ENCODE data around the gene FAM124A.

Gene FAM124A

GRCh38 chr13:51243832-51244231 lies 21.6 kb downstream of the FAM124A start:
- Histone ChIP-seq H3K9me3 (ENCODE audit: control insufficient read depth, low read length) (no peaks in the 10 kb centered on the region), H3K36me3 (ENCODE audit: control insufficient read depth, insufficient read depth, low read length, severe bottlenecking) (no peaks in the 10 kb centered on the region), H3K4me3 (ENCODE audit: low read length) (no peak overlapping the region), H3K9ac (ENCODE audit: low read length) (no peak overlapping the region), H3K27me3 (replicated peaks; ENCODE audit: control insufficient read depth, insufficient read depth, low read length) (no peaks in the 10 kb centered on the region), H3K4me1 (ENCODE audit: control insufficient read depth, insufficient read depth, low read length) (peaks cover 23% of the 10 kb centered on the region)
- no peak for DNase-seq (ENCODE audit: low read depth)

GRCh38 chr13:51244637-51245405 lies 22.6 kb downstream of the FAM124A start:
- Histone ChIP-seq H3K9me3 (ENCODE audit: control insufficient read depth, low read length) (no peaks in the 10 kb centered on the region), H3K9ac (ENCODE audit: low read length) (no peak overlapping the region), H3K4me3 (ENCODE audit: low read length) (no peak overlapping the region), H3K36me3 (ENCODE audit: control insufficient read depth, insufficient read depth, low read length, severe bottlenecking) (no peaks in the 10 kb centered on the region), H3K4me1 (ENCODE audit: control insufficient read depth, insufficient read depth, low read length) (peaks cover 28% of the 10 kb centered on the region), H3K27me3 (replicated peaks; ENCODE audit: control insufficient read depth, insufficient read depth, low read length) (no peaks in the 10 kb centered on the region)
- no peak for DNase-seq (ENCODE audit: low read depth)

GRCh38 chr13:51245583-51245982 lies 23.4 kb downstream of the FAM124A start:
- no peaks in the 10 kb centered on the region for H3K9me3 ChIP-seq (ENCODE audit: control insufficient read depth, low read length)
- DNase-seq (ENCODE audit: low read depth), result no peak

GRCh38 chr13:51246025-51246417 lies 23.8 kb downstream of the FAM124A start:
- H3K9me3 ChIP-seq (ENCODE audit: control insufficient read depth, low read length), result no peaks in the 10 kb centered on the region
- H3K36me3 ChIP-seq (ENCODE audit: control insufficient read depth, insufficient read depth, low read length, severe bottlenecking), result no peaks in the 10 kb centered on the region
- no peak overlapping the region for H3K4me3 ChIP-seq (ENCODE audit: low read length)
- no peak overlapping the region for H3K9ac ChIP-seq (ENCODE audit: low read length)
- no peak for DNase-seq (ENCODE audit: low read depth)
- H3K4me1 ChIP-seq (ENCODE audit: control insufficient read depth, insufficient read depth, low read length), result peaks cover 24% of the 10 kb centered on the region
- no peaks in the 10 kb centered on the region for H3K27me3 ChIP-seq (replicated peaks; ENCODE audit: control insufficient read depth, insufficient read depth, low read length)

More at GRCh38 chr13:51245583-51245982, 23.4 kb downstream of the FAM124A start:
- no peaks in the 10 kb centered on the region for H3K27me3 ChIP-seq (replicated peaks; ENCODE audit: control insufficient read depth, insufficient read depth, low read length)
- H3K36me3 ChIP-seq (ENCODE audit: control insufficient read depth, insufficient read depth, low read length, severe bottlenecking), result no peaks in the 10 kb centered on the region
- H3K4me1 ChIP-seq (ENCODE audit: control insufficient read depth, insufficient read depth, low read length), result peaks cover 29% of the 10 kb centered on the region
- no peak overlapping the region for H3K9ac ChIP-seq (ENCODE audit: low read length)
- no peak overlapping the region for H3K4me3 ChIP-seq (ENCODE audit: low read length)

GRCh38 chr13:51246418-51247277 lies 24.4 kb downstream of the FAM124A start:
- peaks cover 18% of the 10 kb centered on the region for H3K4me1 ChIP-seq (ENCODE audit: control insufficient read depth, insufficient read depth, low read length)
- no peak for DNase-seq (ENCODE audit: low read depth)
- H3K9me3 ChIP-seq (ENCODE audit: control insufficient read depth, low read length), result no peaks in the 10 kb centered on the region
- H3K36me3 ChIP-seq (ENCODE audit: control insufficient read depth, insufficient read depth, low read length, severe bottlenecking), result no peaks in the 10 kb centered on the region
- H3K27me3 ChIP-seq (replicated peaks; ENCODE audit: control insufficient read depth, insufficient read depth, low read length), result no peaks in the 10 kb centered on the region
- no peak overlapping the region for H3K9ac ChIP-seq (ENCODE audit: low read length)
- H3K4me3 ChIP-seq (ENCODE audit: low read length), result no peak overlapping the region

GRCh38 chr13:51249255-51249654 lies 27.1 kb downstream of the FAM124A start:
- peaks cover 9% of the 10 kb centered on the region for H3K4me1 ChIP-seq (ENCODE audit: control insufficient read depth, insufficient read depth, low read length)
- no peak overlapping the region for H3K4me3 ChIP-seq (ENCODE audit: low read length)
- peaks cover 4% of the 10 kb centered on the region for H3K36me3 ChIP-seq (ENCODE audit: control insufficient read depth, insufficient read depth, low read length, severe bottlenecking)
- no peaks in the 10 kb centered on the region for H3K9me3 ChIP-seq (ENCODE audit: control insufficient read depth, low read length)
- H3K27me3 ChIP-seq (replicated peaks; ENCODE audit: control insufficient read depth, insufficient read depth, low read length), result no peaks in the 10 kb centered on the region
- DNase-seq (ENCODE audit: low read depth), result no peak
- H3K9ac ChIP-seq (ENCODE audit: low read length), result no peak overlapping the region

- H3K9ac ChIP-seq (ENCODE audit: low read length), result no peak overlapping the region
- no peaks in the 10 kb centered on the region for H3K27me3 ChIP-seq (replicated peaks; ENCODE audit: control insufficient read depth, insufficient read depth, low read length)
- H3K36me3 ChIP-seq (ENCODE audit: control insufficient read depth, insufficient read depth, low read length, severe bottlenecking), result peaks cover 4% of the 10 kb centered on the region
- peaks cover 9% of the 10 kb centered on the region for H3K4me1 ChIP-seq (ENCODE audit: control insufficient read depth, insufficient read depth, low read length)
- H3K9me3 ChIP-seq (ENCODE audit: control insufficient read depth, low read length), result no peaks in the 10 kb centered on the region
- no peak for DNase-seq (ENCODE audit: low read depth)
- H3K4me3 ChIP-seq (ENCODE audit: low read length), result no peak overlapping the region
Measured at GRCh38 chr13:51249770-51250741, 27.9 kb downstream of the FAM124A start.

- peaks cover 4% of the 10 kb centered on the region for H3K36me3 ChIP-seq (ENCODE audit: control insufficient read depth, insufficient read depth, low read length, severe bottlenecking)
- H3K9me3 ChIP-seq (ENCODE audit: control insufficient read depth, low read length), result no peaks in the 10 kb centered on the region
- no peak for DNase-seq (ENCODE audit: low read depth)
- H3K27me3 ChIP-seq (replicated peaks; ENCODE audit: control insufficient read depth, insufficient read depth, low read length), result no peaks in the 10 kb centered on the region
- H3K9ac ChIP-seq (ENCODE audit: low read length), result no peak overlapping the region
- H3K4me1 ChIP-seq (ENCODE audit: control insufficient read depth, insufficient read depth, low read length), result peaks cover 9% of the 10 kb centered on the region
- H3K4me3 ChIP-seq (ENCODE audit: low read length), result no peak overlapping the region
Measured at GRCh38 chr13:51251480-51251879, 29.3 kb downstream of the FAM124A start.

- Histone ChIP-seq H3K36me3 (ENCODE audit: control insufficient read depth, insufficient read depth, low read length, severe bottlenecking) (peaks cover 4% of the 10 kb centered on the region), H3K9ac (ENCODE audit: low read length) (no peak overlapping the region), H3K4me3 (ENCODE audit: low read length) (no peak overlapping the region), H3K4me1 (ENCODE audit: control insufficient read depth, insufficient read depth, low read length) (peaks cover 9% of the 10 kb centered on the region), H3K9me3 (ENCODE audit: control insufficient read depth, low read length) (no peaks in the 10 kb centered on the region), H3K27me3 (replicated peaks; ENCODE audit: control insufficient read depth, insufficient read depth, low read length) (no peaks in the 10 kb centered on the region)
- DNase-seq (ENCODE audit: low read depth), result no peak
Measured at GRCh38 chr13:51252954-51253532, 30.8 kb downstream of the FAM124A start.

- H3K36me3 ChIP-seq (ENCODE audit: control insufficient read depth, insufficient read depth, low read length, severe bottlenecking), result peaks cover 4% of the 10 kb centered on the region
- no peaks in the 10 kb centered on the region for H3K9me3 ChIP-seq (ENCODE audit: control insufficient read depth, low read length)
- no peaks in the 10 kb centered on the region for H3K27me3 ChIP-seq (replicated peaks; ENCODE audit: control insufficient read depth, insufficient read depth, low read length)
- H3K4me1 ChIP-seq (ENCODE audit: control insufficient read depth, insufficient read depth, low read length), result no peaks in the 10 kb centered on the region
- no peak overlapping the region for H3K9ac ChIP-seq (ENCODE audit: low read length)
- DNase-seq (ENCODE audit: low read depth), result no peak
- no peak overlapping the region for H3K4me3 ChIP-seq (ENCODE audit: low read length)
Measured at GRCh38 chr13:51255556-51255955, 33.4 kb downstream of the FAM124A start.

All from adipocyte (in vitro differentiated cells).